G401 (cell line): ENCODE results near the gene KRTAP10-4. TPM values are rescaled to one million over a fixed set of nuclear protein-coding genes. Genes with fewer than 3 reads are reported as not detected.
"Not testable (repeated sequence)": the region's sequence is repeated elsewhere in the genome, so short reads cannot be mapped to it uniquely, and the experiment has no call there.

Experiments
- DNase-seq: peaks from one replicate; pipeline ENCODE4 v3.0.0-alpha.2; 2015; ENCODE audit warnings: low spot score
- in situ Hi-C: cut with HindIII; loops from 2 replicates; pipeline ENCODE4 v1.10.0; 2016; ENCODE audit warnings: low sequenced_read_pairs, mixed read lengths
- total RNA-seq: library from RNA; depleted of rRNA; stranded (reverse); fragments of >200 nt; shearing (Covaris generic); gene quantifications from 2 replicates; pipeline ENCODE4 v1.2.3, GENCODE V29; 2014

Gene KRTAP10-4
- total RNA-seq, 1 experiment from 2014 or later: not detected

DNA sequence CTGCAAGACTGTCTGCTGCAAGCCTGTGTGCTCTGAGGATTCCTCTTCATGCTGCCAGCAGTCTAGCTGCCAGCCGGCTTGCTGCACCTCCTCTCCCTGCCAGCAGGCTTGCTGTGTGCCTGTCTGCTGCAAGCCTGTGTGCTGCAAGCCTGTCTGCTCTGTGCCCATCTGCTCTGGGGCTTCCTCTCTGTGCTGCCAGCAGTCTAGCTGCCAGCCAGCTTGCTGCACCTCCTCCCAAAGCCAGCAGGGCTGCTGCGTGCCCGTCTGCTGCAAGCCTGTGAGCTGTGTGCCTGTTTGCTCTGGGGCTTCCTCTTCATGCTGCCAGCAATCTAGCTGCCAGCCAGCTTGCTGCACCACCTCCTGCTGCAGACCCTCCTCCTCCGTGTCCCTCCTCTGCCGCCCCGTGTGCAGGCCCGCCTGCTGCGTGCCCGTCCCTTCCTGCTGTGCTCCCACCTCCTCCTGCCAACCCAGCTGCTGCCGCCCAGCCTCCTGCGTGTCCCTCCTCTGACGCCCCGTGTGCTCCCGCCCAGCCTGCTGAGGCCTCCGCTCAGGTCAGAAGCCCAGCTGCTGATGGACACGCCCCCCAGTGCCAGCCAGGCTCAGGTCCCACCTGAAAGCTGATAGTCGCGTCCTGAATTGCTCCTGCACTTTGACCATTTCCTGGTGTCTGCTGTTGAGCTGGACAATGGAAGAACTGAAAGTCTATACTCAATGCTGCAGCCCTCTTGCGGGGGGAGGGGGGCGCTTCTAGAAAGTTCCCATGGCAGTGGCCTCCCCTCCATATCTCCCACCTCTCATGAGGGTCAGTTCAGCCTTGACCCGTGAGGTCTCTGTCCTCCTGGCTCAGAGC, 1.2 kb downstream of the KRTAP10-4 start:
- in situ Hi-C loops: no loop called here
- peak; percentile 4 for DNase-seq

DNA sequence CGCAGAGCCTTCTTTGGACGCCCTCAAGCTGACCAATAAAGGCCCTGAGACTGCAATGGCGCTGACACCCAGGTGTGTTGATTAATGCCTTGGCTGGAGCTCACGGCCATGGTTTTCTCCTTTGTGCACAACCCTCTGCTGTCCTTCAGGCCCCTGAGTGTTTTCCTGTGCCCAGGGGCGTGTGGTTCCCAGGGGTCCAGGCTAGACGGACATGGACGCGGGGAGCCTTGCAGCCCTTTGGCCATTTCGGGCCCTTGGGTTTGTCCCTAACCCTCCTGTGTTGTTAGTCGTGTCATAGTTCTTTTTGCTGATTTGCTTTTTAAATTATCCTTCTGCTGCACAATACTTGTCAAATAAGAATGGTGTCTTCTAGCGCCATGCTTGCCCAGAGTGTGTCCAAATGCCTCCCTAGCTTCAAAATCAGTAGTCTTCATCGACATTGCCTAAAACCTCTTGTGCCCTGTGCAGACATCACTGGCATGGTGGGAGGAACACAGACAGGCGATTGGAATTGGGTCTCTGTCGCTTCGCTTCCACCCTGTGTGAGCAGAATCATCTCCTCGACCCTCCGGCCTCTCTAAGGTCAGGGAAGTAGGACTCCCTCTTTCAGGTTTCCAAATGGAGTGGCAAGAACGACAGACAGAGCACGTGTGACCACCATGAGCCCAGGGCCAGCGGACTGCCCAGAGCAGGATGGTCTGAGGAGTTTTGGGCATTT, 1.9 kb downstream of the KRTAP10-4 start:
- in situ Hi-C loops: no loop called here
- no peak for DNase-seq

DNA sequence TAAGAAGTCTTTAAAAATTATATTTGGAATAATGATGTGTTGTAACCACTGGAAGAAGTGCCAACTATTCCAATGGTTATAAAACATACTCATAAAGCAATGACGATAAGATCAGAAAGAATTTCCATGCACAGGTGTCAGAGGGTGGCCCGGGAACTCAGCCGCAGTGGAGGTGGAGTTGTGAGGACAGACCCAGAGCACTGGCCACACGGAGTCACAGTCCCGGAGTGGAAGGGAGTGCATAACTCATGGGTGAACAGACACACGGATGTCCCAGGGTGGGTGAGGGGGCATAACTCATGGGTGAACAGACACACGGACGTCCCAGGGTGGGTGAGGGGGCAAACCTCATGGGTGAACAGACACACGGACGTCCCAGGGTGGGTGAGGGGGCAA, 2.5 kb downstream of the KRTAP10-4 start:
- in situ Hi-C loops: no loop called here
- no peak for DNase-seq

DNA sequence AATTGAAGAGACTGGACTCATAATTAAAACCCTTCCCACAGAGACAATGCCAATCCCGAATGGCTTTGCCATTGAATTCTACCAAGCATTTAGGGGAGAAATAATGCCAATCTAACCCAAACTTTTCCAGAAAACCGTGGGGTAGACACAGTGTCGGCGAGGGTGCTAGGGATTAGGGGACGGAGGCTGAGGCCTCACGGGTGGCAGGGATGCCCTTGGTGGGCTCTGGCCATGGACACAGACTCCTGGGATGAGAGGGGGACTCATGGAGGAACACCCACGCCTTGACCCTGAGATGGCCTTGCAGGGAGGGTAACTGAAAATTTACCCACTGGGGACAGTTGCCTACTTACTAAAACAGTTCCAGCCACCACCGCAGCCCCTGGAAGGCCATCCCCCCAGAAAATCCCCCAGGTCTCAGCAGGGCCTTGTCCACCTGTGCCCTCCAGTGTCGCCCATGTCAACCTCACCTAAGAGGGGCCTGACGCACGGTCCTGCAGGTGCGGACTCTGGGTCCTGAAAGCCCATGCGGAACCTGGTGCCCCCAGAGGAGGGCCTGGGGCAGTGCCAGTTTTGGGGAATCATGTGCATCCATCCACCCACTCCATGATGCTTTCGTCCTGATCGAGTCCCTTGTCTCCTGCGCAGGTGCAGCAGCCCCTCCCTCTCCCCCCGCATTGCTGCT, 5.0 kb downstream of the KRTAP10-4 start:
- DNase-seq: no peak
- in situ Hi-C loops: no loop called here

DNA sequence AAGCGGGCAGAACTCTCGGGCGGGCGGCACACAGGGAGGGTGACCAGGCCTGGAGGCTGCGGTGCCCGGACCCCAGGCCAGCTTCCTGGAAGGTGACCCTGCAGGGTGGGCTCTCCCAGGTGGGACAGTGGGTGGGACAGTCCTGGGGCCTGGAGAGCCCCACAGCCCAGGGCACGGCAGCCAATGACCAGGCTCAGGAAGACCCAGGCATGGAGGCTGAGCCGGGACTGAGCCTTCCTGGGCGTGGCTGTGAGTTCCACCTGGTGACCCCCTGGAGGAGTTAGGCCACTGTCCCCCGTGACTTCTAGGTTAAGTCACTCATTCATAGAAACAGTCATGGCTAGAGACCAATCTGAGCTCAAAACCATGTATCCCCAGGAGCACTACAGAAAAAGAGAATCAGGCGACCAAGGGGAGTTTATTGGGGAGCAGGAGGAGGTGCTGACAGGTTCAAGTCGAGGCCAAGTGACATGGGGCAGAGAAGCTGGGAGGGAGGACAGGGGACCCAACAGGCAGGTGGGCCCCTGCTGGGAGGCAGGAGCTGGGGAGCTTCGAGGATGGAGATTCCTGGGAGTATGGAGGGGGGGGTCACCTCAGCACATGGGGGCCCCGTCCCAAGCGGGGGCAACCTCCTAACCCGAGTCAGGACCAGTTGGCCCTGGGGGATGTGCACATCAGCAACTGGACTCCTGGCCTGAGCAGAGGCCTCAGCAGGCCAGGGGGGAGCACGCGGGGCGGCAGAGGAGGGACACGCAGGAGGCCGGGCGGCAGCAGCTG, 5.7 kb downstream of the KRTAP10-4 start:
- in situ Hi-C loops: no loop called here
- DNase-seq: no peak

DNA sequence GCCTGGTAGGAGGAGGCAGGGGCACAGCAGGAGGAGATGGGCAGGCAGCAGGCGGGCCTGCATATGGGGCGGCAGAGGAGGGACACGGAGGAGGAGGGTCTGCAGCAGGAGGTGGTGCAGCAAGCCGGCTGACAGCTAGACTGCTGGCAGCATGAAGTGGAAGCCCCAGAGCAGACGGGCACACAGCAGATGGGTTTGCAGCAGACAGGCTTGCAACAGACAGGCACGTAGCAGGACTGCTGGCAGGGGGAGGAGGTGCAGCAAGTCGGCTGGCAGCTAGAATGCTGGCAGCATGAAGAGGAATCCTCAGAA, 6.3 kb downstream of the KRTAP10-4 start:
- peak; percentile 36 for DNase-seq
- in situ Hi-C loops: no loop called here

DNA sequence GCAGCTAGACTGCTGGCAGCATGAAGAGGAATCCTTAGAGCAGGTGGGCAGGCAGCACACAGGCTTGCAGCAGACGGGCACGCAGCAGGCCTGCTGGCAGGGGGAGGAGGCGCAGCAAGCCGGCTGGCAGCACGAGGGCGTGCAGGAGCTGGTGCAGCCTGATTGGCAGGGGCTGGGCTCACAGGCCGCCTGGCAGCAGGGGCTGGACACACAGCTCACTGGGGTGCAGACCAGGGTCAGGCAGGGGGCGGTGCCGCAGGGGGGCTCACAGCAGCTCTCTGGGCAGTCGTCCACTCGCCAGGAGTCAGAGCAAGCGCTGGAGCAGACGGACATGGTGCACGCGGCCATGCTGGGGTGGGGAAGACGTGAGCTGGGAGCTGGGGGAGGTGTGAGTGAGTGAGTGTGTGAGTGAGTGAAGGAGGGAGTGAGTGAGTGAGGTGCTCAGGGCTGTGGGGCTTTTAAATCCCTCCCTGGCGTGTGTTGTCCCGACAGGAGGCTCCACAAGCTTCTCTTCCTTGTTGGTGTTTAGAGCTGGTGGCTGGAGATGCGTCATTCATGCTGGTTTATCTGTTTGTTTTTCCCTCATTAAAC, 6.8 kb downstream of the KRTAP10-4 start, which contains the start of gene KRTAP10-5:
TSS of gene KRTAP10-5 (minus strand) at position 374 of the 591 bp plus-strand sequence. CDS start at position 348, 26 bp downstream.
- DNase-seq, in situ Hi-C loops: not testable (repeated sequence)

DNA sequence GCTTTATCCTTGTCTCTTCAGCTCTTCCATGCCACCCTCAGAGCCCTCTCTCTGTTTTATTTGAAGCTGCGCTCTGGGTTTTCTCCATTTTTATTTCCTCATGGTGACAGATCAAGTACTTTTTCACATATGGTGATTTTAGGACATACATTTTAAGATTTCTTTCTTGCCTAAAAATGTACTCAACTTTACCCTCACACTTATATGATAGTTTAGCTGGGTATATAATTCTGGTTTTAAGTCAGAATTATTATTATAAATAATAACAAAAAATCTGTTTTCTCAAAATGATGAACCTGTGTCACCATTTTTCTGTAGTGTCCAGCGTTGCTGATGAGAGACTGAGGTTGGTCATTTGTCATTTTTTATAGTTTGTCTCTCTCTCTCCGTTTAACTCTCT, 7.6 kb downstream of the KRTAP10-4 start:
- in situ Hi-C loops: no loop called here
- no peak for DNase-seq

DNA sequence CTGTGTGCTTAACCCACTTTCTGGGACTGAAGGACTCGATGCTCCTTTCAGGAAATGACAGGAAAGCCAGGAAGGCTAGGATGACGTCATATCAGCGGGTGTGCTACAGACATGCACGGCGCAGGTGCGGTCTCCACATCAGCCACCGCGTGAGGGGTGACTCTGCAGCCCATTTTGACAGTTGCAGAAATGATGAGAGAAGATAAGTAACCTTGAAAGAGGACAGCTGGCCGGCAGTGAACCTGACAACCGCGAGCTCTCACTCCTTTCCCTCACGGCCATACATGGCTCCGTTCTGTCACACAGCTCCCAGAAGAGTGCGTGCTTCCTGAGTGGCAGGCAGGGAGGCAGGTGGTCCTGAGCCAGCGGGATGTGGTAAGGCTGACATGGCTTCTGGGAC, 8.5 kb downstream of the KRTAP10-4 start:
- in situ Hi-C loops: no loop called here
- DNase-seq: no peak

DNA sequence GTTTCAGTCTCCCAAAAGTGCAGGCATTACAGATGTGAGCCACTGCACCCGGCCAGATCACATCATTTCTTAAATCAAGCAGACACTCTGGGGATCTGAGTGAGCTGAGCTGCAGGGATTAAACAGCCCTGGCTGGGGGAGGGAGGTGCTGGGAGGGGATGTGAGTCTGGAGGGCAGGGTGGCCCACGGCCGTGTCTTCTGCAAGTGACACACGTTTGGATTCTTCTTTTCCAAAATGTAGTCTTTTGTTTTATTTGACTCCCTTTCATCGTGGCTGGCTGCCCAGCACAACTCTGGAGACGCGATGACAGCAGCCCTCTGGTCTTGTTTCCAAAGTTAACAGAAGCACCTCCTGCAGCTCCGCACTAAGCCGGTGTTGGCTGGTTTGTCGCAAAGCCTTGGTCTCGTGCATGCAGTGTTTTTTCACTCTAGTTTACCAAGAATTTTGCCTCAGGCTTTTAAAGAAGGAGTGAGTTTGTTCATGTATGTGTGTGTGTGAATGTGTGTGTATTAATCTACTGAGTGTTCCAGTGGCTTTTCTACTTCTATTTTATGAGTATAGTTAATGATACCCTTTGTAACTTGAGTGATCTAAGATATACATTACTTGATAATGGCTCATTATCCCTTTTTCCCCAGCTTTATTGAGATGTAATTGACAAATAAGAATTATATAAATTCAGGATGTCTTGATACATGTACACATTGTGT, 9.7 kb downstream of the KRTAP10-4 start:
- DNase-seq: no peak
- in situ Hi-C loops: no loop called here

DNA sequence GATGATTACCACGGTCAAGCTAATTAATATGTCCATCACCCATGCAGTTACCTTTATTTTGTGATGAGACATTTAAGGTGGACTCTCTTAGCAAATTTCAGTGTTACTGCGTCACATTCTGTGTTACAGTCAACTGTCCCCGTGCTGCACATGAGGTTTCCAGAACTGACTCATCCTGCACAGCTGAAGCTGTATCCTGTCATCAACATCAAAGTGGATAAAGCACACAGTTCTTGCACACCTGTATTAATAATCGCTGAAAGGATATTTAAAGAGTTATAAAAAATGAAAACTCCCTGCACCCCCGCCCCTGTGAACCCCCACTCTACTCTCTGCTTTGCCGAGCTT, 10.2 kb downstream of the KRTAP10-4 start:
- in situ Hi-C loops: no loop called here
- no peak for DNase-seq

DNA sequence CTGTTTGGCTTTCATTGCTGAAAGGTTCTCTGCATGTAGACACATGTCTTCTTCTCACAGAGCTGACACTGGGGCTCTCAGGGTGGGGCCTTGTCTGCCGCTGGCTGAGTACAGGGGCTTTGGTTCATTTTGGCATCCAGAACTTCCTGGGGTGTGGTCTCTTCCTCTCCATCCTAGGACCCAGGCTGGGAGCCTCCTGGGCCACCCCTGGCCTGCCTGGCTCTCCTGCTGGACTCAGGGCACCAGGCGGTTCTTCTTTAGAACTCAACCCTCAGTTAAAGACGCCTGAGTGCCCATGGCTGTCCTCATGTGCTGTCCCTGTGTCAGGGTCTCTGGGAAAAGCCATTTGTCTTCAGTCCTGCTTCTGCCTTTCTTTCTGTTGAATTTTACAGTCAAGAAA, 12.4 kb downstream of the KRTAP10-4 start:
- in situ Hi-C loops: no loop called here
- DNase-seq: no peak

DNA sequence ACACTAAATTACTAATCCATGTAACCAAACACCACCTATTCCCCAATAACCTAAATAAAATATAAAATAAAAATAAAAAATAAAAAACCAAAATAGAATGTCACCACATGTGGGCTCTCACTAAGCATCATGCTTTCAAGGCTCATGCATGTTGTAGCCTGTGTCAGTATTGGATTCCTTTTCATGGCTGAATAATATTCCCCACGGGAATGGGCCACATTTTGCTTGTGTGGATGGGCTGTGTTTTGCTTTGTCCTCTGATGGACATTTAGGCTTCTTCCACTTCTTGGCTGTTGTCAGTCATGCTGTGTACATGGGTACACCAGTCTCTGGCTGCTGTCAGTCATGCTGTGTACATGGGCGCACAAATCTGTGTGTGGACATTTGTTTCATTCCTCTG, 15.6 kb downstream of the KRTAP10-4 start:
- no peak for DNase-seq
- in situ Hi-C loops: no loop called here

DNA sequence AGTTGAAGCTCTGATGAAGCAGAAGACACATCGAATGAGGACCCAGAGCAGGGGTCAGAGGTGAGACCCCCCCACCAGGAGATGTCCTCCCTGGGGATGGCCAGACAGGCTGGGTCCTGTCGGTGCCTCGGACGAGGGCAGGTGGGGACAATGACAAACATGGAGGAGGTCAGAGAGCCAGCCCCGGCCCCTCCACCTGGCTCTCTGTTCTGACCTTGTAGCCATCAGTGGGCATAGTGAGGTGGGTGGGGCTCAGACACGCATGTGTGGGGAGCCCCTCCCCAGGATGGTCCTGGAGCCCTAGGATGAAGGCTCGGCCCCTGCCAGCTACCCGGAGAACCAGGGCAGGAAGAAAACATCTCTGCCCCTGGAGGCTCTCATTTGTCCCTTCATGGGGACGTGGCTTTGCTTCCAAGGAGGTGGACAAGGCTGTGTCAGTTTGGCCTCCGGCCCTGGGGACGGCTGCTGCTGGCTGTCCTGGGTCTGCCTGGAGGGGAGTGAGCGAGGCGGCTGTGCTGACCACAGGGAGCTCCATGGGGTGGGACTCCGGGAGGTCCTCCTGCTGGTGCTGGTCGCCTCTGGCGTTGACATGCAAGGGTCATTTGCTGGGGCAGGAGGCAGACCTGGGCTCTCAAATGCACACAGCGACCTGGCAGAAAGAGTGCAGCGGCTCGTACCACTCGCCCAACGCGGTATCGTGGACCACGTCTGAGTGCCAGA, 16.2 kb downstream of the KRTAP10-4 start:
- DNase-seq: no peak
- in situ Hi-C loops: no loop called here

DNA sequence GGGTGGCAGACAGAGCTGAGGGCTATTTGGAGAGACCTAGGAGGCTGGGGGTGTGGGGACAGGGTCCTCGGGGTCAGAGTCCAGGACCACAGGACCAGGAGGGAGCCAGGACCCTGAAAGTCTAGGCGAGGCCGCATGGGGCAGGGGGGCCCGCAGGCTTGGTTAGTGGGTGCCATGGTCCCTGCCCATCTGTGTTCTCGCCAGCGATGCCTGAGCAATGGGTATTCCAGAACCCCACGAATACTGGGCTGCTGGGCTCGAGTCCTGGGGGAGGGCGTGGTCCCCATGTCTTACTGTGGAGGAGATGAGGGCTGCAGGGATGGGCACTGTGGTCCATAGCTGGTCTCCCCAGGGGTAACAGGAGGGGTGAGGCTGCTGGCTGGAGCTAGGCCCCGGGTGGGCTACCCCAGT, 16.8 kb downstream of the KRTAP10-4 start:
- in situ Hi-C loops: no loop called here

DNA sequence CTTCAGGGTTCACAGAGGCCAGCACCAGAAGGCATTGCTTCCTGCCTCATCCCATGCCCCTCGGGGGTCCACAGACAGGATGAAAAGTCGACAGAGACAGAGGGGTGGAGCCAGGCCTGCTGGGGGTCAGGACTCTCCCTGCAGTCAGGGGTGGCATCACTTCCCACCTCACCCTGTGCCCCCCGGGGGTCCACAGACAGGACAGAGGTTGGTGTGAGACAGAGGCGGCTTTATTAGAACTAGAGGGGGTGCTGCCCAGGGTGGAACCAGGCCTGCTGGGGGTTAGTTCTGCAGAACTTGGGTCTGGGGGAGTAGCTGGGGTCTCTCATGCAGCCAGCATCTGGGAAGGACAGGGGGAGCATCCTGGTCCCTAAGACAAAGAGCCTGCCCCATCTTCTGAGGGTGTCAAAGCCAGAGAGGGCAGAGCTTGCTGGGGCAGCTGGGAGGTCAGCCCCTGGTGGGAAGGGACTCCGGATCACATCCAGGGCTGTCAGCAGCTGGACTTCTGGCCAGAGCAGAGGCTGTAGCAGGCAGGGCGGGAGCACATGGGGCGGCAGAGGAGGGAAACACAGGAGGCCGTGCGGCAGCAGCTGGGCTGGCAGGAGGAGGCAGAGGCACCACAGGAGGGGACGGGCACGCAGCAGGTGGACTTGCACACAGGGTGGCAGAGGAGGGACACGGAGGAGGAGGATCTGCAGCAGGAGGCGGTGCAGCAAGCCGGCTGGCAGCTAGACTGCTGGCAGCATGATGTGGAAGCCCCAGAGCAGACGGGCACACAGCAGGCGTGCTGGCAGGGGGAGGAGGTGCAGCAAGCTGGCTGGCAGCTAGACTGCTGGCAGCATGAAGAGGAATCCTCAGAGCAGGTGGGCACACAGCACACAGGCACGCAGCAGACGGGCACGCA, 17.6 kb downstream of the KRTAP10-4 start:
- DNase-seq: peak; percentile 38
- in situ Hi-C loops: not testable (repeated sequence)

More for the DNA sequence above, 16.8 kb downstream of the KRTAP10-4 start:
- DNase-seq: no peak

DNA sequence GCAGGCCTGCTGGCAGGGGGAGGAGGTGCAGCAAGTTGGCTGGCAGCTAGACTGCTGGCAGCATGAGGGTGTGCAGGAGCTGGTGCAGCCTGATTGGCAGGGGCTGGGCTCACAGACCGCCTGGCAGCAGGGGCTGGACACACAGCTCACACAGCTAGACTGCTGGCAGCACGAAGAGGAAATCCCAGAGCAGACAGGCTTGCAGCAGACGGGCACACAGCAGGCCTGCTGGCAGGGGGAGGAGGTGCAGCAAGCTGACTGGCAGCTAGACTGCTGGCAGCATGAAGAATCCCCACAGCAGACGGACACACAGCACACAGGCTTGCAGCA, 18.2 kb downstream of the KRTAP10-4 start:
- peak; percentile 19 for DNase-seq
- in situ Hi-C loops: not testable (repeated sequence)
